Brain microvascular endothelial cell (primary cell): Measurements from ENCODE around the gene RING1.

Experiments
- DNase-seq: peaks from one replicate; pipeline ENCODE4 v3.0.0-alpha.2; 2020
- H3K27ac ChIP-seq: fragments of 250-450 bp; sonication (Bioruptor Pico); 2 replicates; pipeline ENCODE4 v1.5.1; 2020; ENCODE audit warnings: mild to moderate bottlenecking, moderate library complexity
- H3K27me3 ChIP-seq: fragments of 250-450 bp; sonication (Bioruptor Pico); replicated peaks from 2 replicates; pipeline ENCODE4 v1.5.1; 2020; ENCODE audit warnings: mild to moderate bottlenecking
- H3K36me3 ChIP-seq: fragments of 250-450 bp; sonication (Bioruptor Pico); replicated peaks from 2 replicates; pipeline ENCODE4 v1.5.1; 2020; ENCODE audit warnings: mild to moderate bottlenecking
- H3K4me3 ChIP-seq: 2 replicates; pipeline ENCODE4 v1.5.1; 2011; ENCODE audit warnings: low read depth, mild to moderate bottlenecking, control low read depth, low read length, moderate library complexity
- in situ Hi-C: cut with HindIII; loops from 2 replicates; pipeline ENCODE4 v1.10.0; 2017; ENCODE audit warnings: low sequenced_read_pairs, low pct_ligation_motif_present
- TF ChIP-seq, protein P1 (sequence below): IDR thresholded peaks from 2 replicates; pipeline ENCODE4 v1.5.1; 2011; ENCODE audit warnings: low read depth, mild to moderate bottlenecking, moderate library complexity, low read length, control low read depth, inconsistent platforms; ENCODE audit errors: missing control alignments

Gene RING1

DNA sequence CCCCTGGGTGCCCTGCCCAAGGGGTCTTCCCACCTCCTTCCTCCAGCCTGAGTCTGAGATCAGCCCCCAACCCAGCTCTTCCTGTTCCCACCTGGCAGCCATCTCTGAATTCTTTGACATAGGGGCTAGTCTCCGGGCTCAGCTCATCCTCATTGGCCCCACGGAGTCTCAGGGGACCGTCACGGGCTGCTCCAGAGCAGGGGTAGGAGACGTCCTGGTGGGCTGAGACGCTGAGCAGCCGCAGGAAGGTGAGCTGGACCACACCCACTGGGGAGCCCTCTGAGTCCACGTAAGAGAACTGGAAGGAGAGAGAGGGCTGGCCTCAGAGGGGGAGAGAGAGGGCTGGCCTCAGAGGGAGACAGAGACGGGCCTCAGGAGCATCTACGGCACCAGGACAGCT is 44.1 kb upstream of the RING1 start:
- Histone ChIP-seq H3K4me3 (no peak overlapping the region), H3K36me3 (no peaks in the 10 kb centered on the region), H3K27ac (no peak overlapping the region), H3K27me3 (no peaks in the 10 kb centered on the region)
- in situ Hi-C loops = no loop called here
- TF ChIP-seq, protein P1, sequence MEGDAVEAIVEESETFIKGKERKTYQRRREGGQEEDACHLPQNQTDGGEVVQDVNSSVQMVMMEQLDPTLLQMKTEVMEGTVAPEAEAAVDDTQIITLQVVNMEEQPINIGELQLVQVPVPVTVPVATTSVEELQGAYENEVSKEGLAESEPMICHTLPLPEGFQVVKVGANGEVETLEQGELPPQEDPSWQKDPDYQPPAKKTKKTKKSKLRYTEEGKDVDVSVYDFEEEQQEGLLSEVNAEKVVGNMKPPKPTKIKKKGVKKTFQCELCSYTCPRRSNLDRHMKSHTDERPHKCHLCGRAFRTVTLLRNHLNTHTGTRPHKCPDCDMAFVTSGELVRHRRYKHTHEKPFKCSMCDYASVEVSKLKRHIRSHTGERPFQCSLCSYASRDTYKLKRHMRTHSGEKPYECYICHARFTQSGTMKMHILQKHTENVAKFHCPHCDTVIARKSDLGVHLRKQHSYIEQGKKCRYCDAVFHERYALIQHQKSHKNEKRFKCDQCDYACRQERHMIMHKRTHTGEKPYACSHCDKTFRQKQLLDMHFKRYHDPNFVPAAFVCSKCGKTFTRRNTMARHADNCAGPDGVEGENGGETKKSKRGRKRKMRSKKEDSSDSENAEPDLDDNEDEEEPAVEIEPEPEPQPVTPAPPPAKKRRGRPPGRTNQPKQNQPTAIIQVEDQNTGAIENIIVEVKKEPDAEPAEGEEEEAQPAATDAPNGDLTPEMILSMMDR = no peak
- no peak for DNase-seq

DNA sequence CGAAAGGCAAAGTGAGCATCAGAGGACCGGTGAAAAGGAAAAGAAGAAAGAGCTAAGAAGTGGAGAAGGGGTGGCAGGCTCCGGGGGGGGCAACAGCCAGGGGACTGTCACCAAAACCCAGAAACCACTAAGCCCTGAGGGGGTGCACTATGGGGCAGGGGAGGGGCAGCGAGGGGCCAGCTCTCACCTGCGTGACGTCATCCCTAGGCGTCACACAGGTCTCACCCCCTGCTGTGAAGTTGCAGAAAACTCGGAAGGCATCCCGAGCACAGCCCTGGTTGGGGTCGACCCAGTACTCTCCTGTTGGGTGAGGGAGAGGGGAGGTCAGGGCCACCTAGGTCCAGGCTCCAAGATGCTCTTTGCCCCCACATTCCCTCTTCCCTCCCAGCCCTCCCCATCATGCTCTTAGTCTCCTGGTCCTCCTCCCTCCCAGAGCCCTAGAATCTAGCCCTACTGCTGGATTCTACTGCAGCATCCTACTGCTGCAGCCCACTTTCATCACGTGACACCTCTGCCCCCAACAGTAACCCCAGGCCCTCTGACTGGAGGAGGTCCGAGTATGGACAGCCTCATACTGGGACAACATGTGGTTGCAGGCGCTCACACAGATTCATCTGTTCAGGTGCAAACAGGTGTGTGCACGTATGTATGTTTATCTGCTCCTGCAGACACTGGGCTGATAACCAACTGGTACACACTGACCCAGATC is 43.5 kb upstream of the RING1 start:
- Histone ChIP-seq H3K27ac (no peak overlapping the region), H3K27me3 (no peaks in the 10 kb centered on the region), H3K4me3 (no peak overlapping the region), H3K36me3 (no peaks in the 10 kb centered on the region)
- TF ChIP-seq, protein P1 = no peak
- no peak for DNase-seq
- in situ Hi-C loops = no loop called here

DNA sequence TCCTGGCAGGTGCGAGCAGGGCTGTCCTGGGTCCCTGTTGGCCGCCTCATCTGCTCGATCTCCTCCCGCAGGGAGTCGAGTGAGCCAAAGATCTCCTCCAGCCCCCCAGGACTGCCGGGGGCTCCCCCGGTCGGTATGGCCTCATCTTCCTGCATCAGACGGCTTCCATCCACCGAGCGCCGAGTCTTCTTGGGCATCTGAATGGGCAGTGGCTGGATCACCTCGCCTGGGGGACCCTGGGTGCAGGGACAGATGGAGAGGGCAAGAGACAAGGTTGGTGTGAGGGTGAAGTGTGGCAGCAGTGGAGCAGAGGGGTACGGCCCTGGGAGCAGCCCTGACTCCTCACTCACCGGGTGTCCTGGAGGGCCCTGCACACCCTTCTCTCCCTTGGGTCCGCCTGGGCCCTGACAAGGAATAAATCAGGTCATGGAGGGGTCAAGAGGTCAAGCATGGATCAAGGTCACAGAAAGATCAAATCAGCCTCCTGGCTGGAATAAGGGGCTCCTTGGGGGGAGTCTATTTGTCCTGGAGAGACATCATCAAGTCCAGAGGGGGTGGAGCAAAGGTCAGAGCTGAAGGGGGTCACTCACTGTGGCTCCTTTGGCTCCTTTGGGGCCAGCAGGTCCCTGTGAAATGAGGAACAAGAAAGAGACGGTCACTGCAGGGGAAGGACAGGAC is 42.6 kb upstream of the RING1 start:
- in situ Hi-C loops = no loop called here
- DNase-seq = no peak
- H3K36me3 ChIP-seq = no peaks in the 10 kb centered on the region
- H3K4me3 ChIP-seq = no peak overlapping the region
- TF ChIP-seq, protein P1 = no peak
- H3K27ac ChIP-seq = no peak overlapping the region
- H3K27me3 ChIP-seq = no peaks in the 10 kb centered on the region

DNA sequence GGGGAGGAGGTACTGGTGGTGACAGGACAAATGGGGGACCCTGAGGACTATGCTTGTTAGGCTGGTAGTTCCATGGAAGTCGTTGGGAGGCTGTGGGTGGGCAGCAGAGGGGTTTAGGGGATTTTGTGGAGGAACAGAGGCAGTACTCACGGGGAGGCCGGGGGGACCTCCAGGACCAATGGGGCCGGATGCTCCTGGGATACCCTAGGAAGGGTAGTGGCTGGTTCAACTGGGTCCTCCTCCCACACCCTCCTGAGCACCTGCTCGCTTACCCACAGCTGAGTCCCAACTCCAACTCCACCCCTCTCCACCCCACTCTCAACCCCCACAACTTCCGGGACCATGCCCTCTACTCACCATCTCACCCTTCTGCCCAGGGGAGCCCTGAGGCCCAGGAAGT is 41.9 kb upstream of the RING1 start:
- no peak for DNase-seq
- H3K4me3 ChIP-seq = no peak overlapping the region
- H3K36me3 ChIP-seq = no peaks in the 10 kb centered on the region
- TF ChIP-seq, protein P1 = no peak
- H3K27me3 ChIP-seq = no peaks in the 10 kb centered on the region
- H3K27ac ChIP-seq = no peak overlapping the region
- in situ Hi-C loops = no loop called here

DNA sequence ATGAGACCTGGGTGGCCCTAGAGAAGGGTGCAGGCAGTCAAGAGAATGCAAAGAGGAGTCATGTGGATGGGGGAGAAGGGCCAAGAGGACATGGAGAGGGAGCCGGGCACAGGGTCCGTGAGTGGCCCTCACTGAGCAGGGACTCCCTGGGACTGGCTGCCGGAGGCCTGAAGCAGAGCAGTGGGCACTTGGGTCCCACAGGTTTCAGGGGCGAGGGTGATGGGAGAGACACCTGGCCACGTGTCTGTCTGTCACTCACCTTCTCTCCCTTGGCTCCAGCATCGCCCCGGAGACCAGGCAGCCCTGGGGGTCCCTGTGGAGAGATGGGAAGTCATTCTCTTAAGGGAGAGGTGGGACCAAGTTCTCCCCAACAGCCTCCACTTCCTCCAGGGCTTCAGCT is 41.5 kb upstream of the RING1 start:
- in situ Hi-C loops = no loop called here
- TF ChIP-seq, protein P1 = no peak
- Histone ChIP-seq H3K27ac (no peak overlapping the region), H3K36me3 (no peaks in the 10 kb centered on the region), H3K27me3 (no peaks in the 10 kb centered on the region), H3K4me3 (no peak overlapping the region)
- DNase-seq = no peak
